IMR-90 (cell line): ENCODE data around the gene FADS2.

Source experiments
- CTCF ChIP-seq: conservative IDR thresholded peaks from 2 replicates; pipeline ENCODE4 v1.5.1; 2012; ENCODE audit warnings: mild to moderate bottlenecking, low read depth, low read length, improper control_type of control experiment
- FOS ChIP-seq: fragments of 150-350 bp; IDR thresholded peaks from 2 replicates; pipeline ENCODE4 v1.6.1; 2016; ENCODE audit warnings: low read depth, low read length
- MAZ ChIP-seq: IDR thresholded peaks from 2 replicates; pipeline ENCODE4 v1.6.1; 2012; ENCODE audit warnings: low read depth, mild to moderate bottlenecking, low read length, improper control_type of control experiment, moderate library complexity, borderline replicate concordance
- POLR2A ChIP-seq: IDR thresholded peaks from 2 replicates; pipeline ENCODE4 v1.6.1; 2012; ENCODE audit warnings: mild to moderate bottlenecking, low read depth, low read length
- SMC3 ChIP-seq: fragments of 150-350 bp; IDR thresholded peaks from 2 replicates; pipeline ENCODE4 v1.6.1; 2016; ENCODE audit warnings: low read depth, mild to moderate bottlenecking, antibody characterized with exemption, low read length, moderate library complexity
- TF ChIP-seq, protein P1 (sequence below): fragments of 150-350 bp; IDR thresholded peaks from 2 replicates; pipeline ENCODE4 v1.6.1; 2016; ENCODE audit warnings: low read depth, mild to moderate bottlenecking, low read length, moderate library complexity, borderline replicate concordance
- TF ChIP-seq, protein P2 (sequence below): fragments of 150-350 bp; IDR thresholded peaks from 2 replicates; pipeline ENCODE4 v1.6.1; 2017; ENCODE audit warnings: mild to moderate bottlenecking, antibody characterized with exemption, low read length, low read depth

DNA sequence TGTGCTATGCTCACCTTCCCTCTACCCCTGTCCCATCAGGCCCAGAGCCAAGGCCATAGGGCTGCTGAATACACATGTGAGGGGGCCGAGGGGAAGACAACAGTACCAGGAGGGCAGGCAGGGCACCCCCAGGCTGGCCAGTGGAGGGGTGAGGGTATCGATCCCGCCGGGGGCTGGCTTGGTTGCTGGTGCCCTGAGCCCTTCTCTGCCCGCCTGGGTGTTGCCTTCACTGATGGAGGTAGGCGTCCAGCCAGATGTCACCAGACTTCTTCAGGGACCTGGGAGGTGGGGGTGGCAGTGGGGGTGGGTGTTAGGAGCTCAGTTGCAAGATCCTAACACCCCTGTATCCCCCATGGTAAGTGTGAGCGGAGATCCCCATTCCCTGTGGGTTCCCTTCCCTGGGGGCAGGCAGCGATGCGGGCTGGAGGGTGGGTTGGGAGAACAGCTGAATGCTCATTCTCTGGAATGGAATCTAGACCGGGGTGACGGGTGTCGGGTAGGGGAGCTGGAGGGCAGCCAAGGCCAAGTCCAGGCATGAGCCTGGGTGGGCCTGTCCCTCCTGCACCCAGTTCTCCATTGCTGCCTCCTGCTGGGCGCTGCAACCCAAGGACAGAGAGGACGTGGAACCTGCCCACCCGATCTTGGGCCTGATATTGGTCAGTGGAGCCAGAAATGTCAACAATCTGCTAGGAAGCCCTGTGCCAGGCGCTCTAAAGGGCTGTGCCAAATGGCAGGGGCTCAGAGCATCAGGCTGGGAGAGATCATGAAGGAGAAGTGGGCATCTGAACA is 45.7 kb downstream of the FADS2 start:
- TF ChIP-seq SMC3: no peak
- no peak for TF ChIP-seq CTCF
- TF ChIP-seq, protein P1, sequence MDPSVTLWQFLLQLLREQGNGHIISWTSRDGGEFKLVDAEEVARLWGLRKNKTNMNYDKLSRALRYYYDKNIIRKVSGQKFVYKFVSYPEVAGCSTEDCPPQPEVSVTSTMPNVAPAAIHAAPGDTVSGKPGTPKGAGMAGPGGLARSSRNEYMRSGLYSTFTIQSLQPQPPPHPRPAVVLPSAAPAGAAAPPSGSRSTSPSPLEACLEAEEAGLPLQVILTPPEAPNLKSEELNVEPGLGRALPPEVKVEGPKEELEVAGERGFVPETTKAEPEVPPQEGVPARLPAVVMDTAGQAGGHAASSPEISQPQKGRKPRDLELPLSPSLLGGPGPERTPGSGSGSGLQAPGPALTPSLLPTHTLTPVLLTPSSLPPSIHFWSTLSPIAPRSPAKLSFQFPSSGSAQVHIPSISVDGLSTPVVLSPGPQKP: no peak
- TF ChIP-seq POLR2A: no peak
- TF ChIP-seq MAZ: no peak
- no peak for TF ChIP-seq FOS
- TF ChIP-seq, protein P2, sequence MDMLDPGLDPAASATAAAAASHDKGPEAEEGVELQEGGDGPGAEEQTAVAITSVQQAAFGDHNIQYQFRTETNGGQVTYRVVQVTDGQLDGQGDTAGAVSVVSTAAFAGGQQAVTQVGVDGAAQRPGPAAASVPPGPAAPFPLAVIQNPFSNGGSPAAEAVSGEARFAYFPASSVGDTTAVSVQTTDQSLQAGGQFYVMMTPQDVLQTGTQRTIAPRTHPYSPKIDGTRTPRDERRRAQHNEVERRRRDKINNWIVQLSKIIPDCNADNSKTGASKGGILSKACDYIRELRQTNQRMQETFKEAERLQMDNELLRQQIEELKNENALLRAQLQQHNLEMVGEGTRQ: no peak
